Measurements from ENCODE around the gene USP1. TPM values are rescaled to one million over a fixed set of nuclear protein-coding genes. Genes with fewer than 3 reads are reported as not detected.

The USP1 gene
- total RNA-seq, 1 donor from 2014 or later = 70.0 TPM

DNA sequence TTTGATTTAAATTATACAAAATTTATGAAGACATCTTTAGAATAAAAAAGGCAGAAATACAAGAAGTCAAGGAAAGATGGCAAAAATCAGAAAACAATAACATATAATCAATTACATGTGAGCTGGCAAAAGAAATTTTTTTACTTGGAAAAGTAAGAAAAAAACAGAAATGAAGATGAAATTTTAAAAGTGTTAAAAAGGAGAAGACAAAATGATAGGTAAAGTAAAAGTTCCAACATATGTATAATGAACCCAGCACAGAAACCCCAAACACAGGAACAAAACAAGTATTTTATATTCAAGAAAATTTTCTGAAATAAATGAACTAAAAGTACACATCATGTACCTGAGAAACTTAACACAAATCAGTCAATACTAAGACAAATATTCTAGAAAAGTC lies 63.4 kb downstream of the USP1 start:
- H3K27me3 Mint-ChIP-seq (ENCODE audit: low read depth) = no peaks in the 10 kb centered on the region
- H3K9me3 Mint-ChIP-seq = no peaks in the 10 kb centered on the region
- no peak overlapping the region for H3K4me3 Mint-ChIP-seq
- peaks cover 12% of the 10 kb centered on the region for H3K36me3 Mint-ChIP-seq (ENCODE audit: low read depth)
- H3K27ac Mint-ChIP-seq (ENCODE audit: unreplicated experiment) = no peak overlapping the region
- TF ChIP-seq CTCF (conservative IDR thresholded peaks at IDR 0.05) = no peak
- DNase-seq (ENCODE audit: low read depth, low spot score) = no peak
- H3K4me1 Mint-ChIP-seq = no peaks in the 10 kb centered on the region

Other genes with a start within 250 kb of the USP1 start
- gene L1TD1, start 242.2 kb upstream of the USP1 start, total RNA-seq = 10.1 and 11.5 TPM in 2 replicates
- 5.4 and 6.5 TPM in 2 replicates for gene KANK4, start 117.6 kb upstream of the USP1 start, total RNA-seq
- gene ANGPTL3, start 160.5 kb downstream of the USP1 start, total RNA-seq = not detected in 2 replicates

Data from neural crest cell (in vitro differentiated cells).